ENCODE measurements around the gene AHNAK.
"Not testable (repeated sequence)": the region's sequence is repeated elsewhere in the genome, so short reads cannot be mapped to it uniquely, and the experiment has no call there.

AHNAK gene

DNA sequence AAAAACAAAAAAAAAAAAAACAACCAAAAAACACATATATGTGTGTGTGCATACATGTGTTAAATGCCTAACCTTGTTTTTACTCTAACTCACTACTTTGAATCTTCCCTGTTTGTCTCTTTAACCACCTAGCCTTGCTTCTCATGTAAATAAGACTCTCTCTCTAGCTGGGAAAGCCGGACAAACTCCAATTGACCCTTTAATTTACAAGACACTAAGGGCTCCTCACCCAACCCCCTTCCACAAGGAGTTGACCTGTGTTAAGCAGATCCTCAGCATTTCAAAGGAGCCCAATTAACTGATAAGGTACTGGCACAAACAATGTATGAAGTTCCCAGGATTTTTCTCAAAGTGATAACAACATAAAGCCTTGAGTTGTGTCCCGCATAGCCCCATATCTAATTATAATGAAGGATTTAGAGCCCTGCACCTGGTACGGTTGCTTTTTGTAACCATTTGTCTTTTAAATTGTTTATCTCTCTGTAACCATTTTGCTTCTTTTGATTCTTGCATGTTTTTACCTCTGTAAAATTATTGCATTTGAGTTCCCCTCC lies 15.1 kb upstream of the AHNAK start:
- H3K79me1 ChIP-seq (ENCODE audit: low read length) = peaks cover 17% of the 10 kb centered on the region
- not testable (repeated sequence) for H2BK5ac ChIP-seq (ENCODE audit: low read length); H3K18ac ChIP-seq (ENCODE audit: low read length); H3K23ac ChIP-seq (ENCODE audit: low read length); H3K56ac ChIP-seq (ENCODE audit: low read length); H3K4ac ChIP-seq (ENCODE audit: low read depth, low read length); H3K4me3 ChIP-seq (ENCODE audit: low read length); H4K5ac ChIP-seq (ENCODE audit: low read length); H2BK120ac ChIP-seq (ENCODE audit: low read depth, low read length); H2BK15ac ChIP-seq (replicated peaks; ENCODE audit: low read depth); H3K9ac ChIP-seq (ENCODE audit: low read length); H3K4me2 ChIP-seq (ENCODE audit: low read length); H3K27me3 ChIP-seq (ENCODE audit: insufficient read depth, low read length, poor library complexity); H3K27ac ChIP-seq (ENCODE audit: low read depth, low read length); H2AK5ac ChIP-seq (ENCODE audit: low read length); H4K8ac ChIP-seq (ENCODE audit: low read depth, low read length)
- H3K36me3 ChIP-seq (ENCODE audit: control insufficient read depth, insufficient read depth, low read length) = peaks cover 30% of the 10 kb centered on the region
- no CpG with 5 or more reads among the region's 3 CpGs for WGBS (ENCODE audit: extremely low coverage, insufficient coverage, low lambda C conversion rate)
- peaks cover 20% of the 10 kb centered on the region for H3K79me2 ChIP-seq (ENCODE audit: control insufficient read depth, insufficient read depth, low read length)
- peaks cover 11% of the 10 kb centered on the region for H3K4me1 ChIP-seq (ENCODE audit: control insufficient read depth, low read depth, low read length)
- peak; percentile 86 for DNase-seq

DNA sequence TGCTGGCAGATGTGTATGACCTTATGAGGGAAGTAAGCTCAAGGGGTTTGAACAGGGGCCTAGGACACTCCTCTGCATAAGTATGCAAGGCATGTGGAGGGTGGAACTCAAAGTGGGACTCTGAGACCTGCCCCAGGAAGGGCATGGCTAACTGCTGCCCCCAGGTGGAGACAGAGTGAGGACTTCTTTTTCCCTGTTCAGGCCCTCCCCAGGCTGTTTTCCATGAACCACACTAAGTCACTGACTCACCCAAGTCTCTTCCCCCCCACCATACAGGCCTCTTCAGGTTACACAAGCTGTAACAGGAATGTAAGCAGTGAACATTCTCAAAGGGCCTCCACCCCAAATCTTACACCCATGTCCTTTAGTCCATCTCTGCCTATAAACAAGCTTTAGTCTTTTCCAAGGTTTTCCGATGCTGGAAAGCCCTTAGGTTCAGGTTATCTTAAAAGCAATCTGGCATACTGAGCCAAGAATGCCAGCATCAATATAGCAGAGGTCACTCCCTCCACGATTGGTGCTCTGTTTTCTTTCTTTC lies 14.0 kb upstream of the AHNAK start:
- Histone ChIP-seq H3K36me3 (ENCODE audit: control insufficient read depth, insufficient read depth, low read length) (peaks cover 24% of the 10 kb centered on the region), H3K79me2 (ENCODE audit: control insufficient read depth, insufficient read depth, low read length) (peaks cover 13% of the 10 kb centered on the region), H3K27me3 (ENCODE audit: insufficient read depth, low read length, poor library complexity) (no peaks in the 10 kb centered on the region), H3K9ac (ENCODE audit: low read length) (no peak overlapping the region), H2BK15ac (replicated peaks; ENCODE audit: low read depth) (no peak overlapping the region), H4K8ac (ENCODE audit: low read depth, low read length) (no peak overlapping the region), H4K5ac (ENCODE audit: low read length) (no peak overlapping the region), H2AK5ac (ENCODE audit: low read length) (no peak overlapping the region), H3K4me1 (ENCODE audit: control insufficient read depth, low read depth, low read length) (peaks cover 16% of the 10 kb centered on the region), H3K56ac (ENCODE audit: low read length) (peak overlapping the region; percentile 18), H2BK120ac (ENCODE audit: low read depth, low read length) (no peak overlapping the region), H3K79me1 (ENCODE audit: low read length) (peaks cover 17% of the 10 kb centered on the region), H3K4me3 (ENCODE audit: low read length) (no peak overlapping the region), H3K4ac (ENCODE audit: low read depth, low read length) (no peak overlapping the region), H2BK5ac (ENCODE audit: low read length) (no peak overlapping the region), H3K23ac (ENCODE audit: low read length) (no peak overlapping the region), H3K4me2 (ENCODE audit: low read length) (no peak overlapping the region), H3K27ac (ENCODE audit: low read depth, low read length) (peak overlapping the region; percentile 7), H3K18ac (ENCODE audit: low read length) (no peak overlapping the region)
- DNase-seq = peak; percentile 99
- no CpG with 5 or more reads among the region's 2 CpGs for WGBS (ENCODE audit: extremely low coverage, insufficient coverage, low lambda C conversion rate)

DNA sequence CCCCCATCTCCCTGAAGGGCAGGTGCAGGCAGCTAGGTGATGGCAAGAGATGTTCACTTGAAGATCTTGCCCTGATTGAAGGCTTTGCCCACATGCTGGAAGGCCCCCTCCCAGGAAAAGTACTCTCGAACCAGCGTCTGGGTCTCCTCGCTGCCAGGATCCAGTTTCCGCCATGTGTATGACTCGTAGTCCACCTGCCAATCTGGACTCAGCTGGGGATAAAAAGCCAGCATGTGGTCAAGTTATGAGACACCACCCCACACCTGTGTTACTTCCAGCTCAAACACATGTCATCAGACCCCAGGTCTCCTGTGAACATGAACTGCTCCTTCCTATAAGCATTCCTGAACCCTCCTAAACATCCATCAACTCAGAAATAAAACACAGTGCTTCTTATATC lies 13.0 kb upstream of the AHNAK start:
- H2AK5ac ChIP-seq (ENCODE audit: low read length); H3K4me2 ChIP-seq (ENCODE audit: low read length); H3K23ac ChIP-seq (ENCODE audit: low read length); H3K4me3 ChIP-seq (ENCODE audit: low read length); H3K9ac ChIP-seq (ENCODE audit: low read length); H3K18ac ChIP-seq (ENCODE audit: low read length); H3K56ac ChIP-seq (ENCODE audit: low read length); H3K4ac ChIP-seq (ENCODE audit: low read depth, low read length); H3K79me2 ChIP-seq (ENCODE audit: control insufficient read depth, insufficient read depth, low read length); H2BK5ac ChIP-seq (ENCODE audit: low read length); H3K27ac ChIP-seq (ENCODE audit: low read depth, low read length); H2BK15ac ChIP-seq (replicated peaks; ENCODE audit: low read depth); H3K27me3 ChIP-seq (ENCODE audit: insufficient read depth, low read length, poor library complexity); H4K8ac ChIP-seq (ENCODE audit: low read depth, low read length); H4K5ac ChIP-seq (ENCODE audit: low read length); DNase-seq; H2BK120ac ChIP-seq (ENCODE audit: low read depth, low read length): not testable (repeated sequence)
- Histone ChIP-seq H3K4me1 (ENCODE audit: control insufficient read depth, low read depth, low read length) (peaks cover 19% of the 10 kb centered on the region), H3K79me1 (ENCODE audit: low read length) (peaks cover 19% of the 10 kb centered on the region), H3K36me3 (ENCODE audit: control insufficient read depth, insufficient read depth, low read length) (peaks cover 20% of the 10 kb centered on the region)
- no CpG with 5 or more reads among the region's 5 CpGs for WGBS (ENCODE audit: extremely low coverage, insufficient coverage, low lambda C conversion rate)

DNA sequence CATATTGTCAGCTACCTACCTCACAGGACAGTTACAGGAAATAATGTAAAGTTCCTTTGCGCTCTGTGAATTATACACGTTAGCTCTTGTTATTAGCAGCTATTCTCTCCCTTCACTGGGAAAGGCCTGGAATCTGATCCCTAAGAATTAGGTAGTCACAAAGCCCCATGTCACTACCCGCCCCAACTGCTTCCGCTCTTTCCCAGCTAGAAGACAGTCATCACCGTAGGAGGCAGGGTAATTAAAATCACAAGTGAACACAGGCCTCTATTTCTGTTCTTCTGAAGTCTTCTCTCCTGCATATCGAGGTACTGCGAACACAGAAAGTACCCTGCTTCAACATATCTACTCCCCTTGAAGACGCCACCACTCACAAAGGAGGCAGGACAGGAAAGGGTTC lies 12.6 kb upstream of the AHNAK start:
- Histone ChIP-seq H3K9ac (ENCODE audit: low read length) (no peak overlapping the region), H3K27me3 (ENCODE audit: insufficient read depth, low read length, poor library complexity) (no peaks in the 10 kb centered on the region), H3K27ac (ENCODE audit: low read depth, low read length) (no peak overlapping the region), H3K79me1 (ENCODE audit: low read length) (peaks cover 19% of the 10 kb centered on the region), H3K79me2 (ENCODE audit: control insufficient read depth, insufficient read depth, low read length) (peaks cover 9% of the 10 kb centered on the region), H4K8ac (ENCODE audit: low read depth, low read length) (no peak overlapping the region), H3K56ac (ENCODE audit: low read length) (no peak overlapping the region), H4K5ac (ENCODE audit: low read length) (no peak overlapping the region), H3K4me3 (ENCODE audit: low read length) (no peak overlapping the region), H3K18ac (ENCODE audit: low read length) (no peak overlapping the region), H3K4ac (ENCODE audit: low read depth, low read length) (no peak overlapping the region), H3K4me1 (ENCODE audit: control insufficient read depth, low read depth, low read length) (peaks cover 20% of the 10 kb centered on the region), H2BK15ac (replicated peaks; ENCODE audit: low read depth) (no peak overlapping the region), H2BK120ac (ENCODE audit: low read depth, low read length) (no peak overlapping the region), H3K23ac (ENCODE audit: low read length) (no peak overlapping the region), H3K36me3 (ENCODE audit: control insufficient read depth, insufficient read depth, low read length) (peaks cover 20% of the 10 kb centered on the region), H2BK5ac (ENCODE audit: low read length) (no peak overlapping the region), H3K4me2 (ENCODE audit: low read length) (no peak overlapping the region), H2AK5ac (ENCODE audit: low read length) (no peak overlapping the region)
- no peak for DNase-seq
- no CpG with 5 or more reads among the region's 8 CpGs for WGBS (ENCODE audit: extremely low coverage, insufficient coverage, low lambda C conversion rate)

DNA sequence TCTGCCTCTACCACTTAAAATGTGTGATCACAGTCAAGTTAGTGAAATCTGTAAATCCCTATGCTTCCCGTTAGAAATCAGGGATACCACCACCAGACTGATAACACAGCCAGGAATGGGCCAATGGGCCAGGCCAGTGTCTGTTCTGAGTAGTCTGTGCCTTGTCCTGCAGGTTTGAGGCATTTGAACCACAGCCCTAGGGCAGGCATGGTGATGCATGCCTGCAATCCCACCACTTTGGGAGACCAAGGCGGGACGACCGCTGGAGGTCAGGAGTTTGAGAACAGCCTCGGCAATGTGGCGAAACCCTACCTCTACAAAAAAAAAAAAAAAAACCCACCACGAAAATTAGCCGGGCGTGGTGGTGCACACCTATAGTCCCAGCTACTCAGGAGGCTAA lies 12.1 kb upstream of the AHNAK start:
- Histone ChIP-seq H3K18ac (ENCODE audit: low read length) (no peak overlapping the region), H4K8ac (ENCODE audit: low read depth, low read length) (no peak overlapping the region), H2BK120ac (ENCODE audit: low read depth, low read length) (no peak overlapping the region), H4K5ac (ENCODE audit: low read length) (no peak overlapping the region), H3K9ac (ENCODE audit: low read length) (no peak overlapping the region), H2BK5ac (ENCODE audit: low read length) (no peak overlapping the region), H3K79me1 (ENCODE audit: low read length) (peaks cover 17% of the 10 kb centered on the region), H3K27me3 (ENCODE audit: insufficient read depth, low read length, poor library complexity) (no peaks in the 10 kb centered on the region), H3K4me1 (ENCODE audit: control insufficient read depth, low read depth, low read length) (peaks cover 24% of the 10 kb centered on the region), H3K79me2 (ENCODE audit: control insufficient read depth, insufficient read depth, low read length) (peaks cover 7% of the 10 kb centered on the region), H3K4me3 (ENCODE audit: low read length) (no peak overlapping the region), H3K36me3 (ENCODE audit: control insufficient read depth, insufficient read depth, low read length) (peaks cover 20% of the 10 kb centered on the region), H2BK15ac (replicated peaks; ENCODE audit: low read depth) (no peak overlapping the region), H3K4ac (ENCODE audit: low read depth, low read length) (no peak overlapping the region), H3K23ac (ENCODE audit: low read length) (no peak overlapping the region), H3K4me2 (ENCODE audit: low read length) (no peak overlapping the region), H2AK5ac (ENCODE audit: low read length) (no peak overlapping the region), H3K27ac (ENCODE audit: low read depth, low read length) (no peak overlapping the region), H3K56ac (ENCODE audit: low read length) (no peak overlapping the region)
- DNase-seq = no peak
- no CpG with 5 or more reads among the region's 9 CpGs for WGBS (ENCODE audit: extremely low coverage, insufficient coverage, low lambda C conversion rate)
